Breast epithelium (tissue), 3 donors: ENCODE data around the gene ALS2CL.

ENCODE experiments used
- POLR2A ChIP-seq: fragments of 450-650 bp; IDR thresholded peaks from one replicate; pipeline ENCODE4 v1.6.1; 2016; ENCODE audit warnings: antibody characterized with exemption, mild to moderate bottlenecking, moderate library complexity
- TF ChIP-seq, protein P1 (sequence below), 3 donors: fragments of 450-650 bp; IDR thresholded peaks; one replicate each; pipeline ENCODE4 v1.5.1; 2016 to 2017; ENCODE audit warnings: antibody characterized with exemption in 3 of 3, mild to moderate bottlenecking in 3 of 3, moderate library complexity in 3 of 3

DNA sequence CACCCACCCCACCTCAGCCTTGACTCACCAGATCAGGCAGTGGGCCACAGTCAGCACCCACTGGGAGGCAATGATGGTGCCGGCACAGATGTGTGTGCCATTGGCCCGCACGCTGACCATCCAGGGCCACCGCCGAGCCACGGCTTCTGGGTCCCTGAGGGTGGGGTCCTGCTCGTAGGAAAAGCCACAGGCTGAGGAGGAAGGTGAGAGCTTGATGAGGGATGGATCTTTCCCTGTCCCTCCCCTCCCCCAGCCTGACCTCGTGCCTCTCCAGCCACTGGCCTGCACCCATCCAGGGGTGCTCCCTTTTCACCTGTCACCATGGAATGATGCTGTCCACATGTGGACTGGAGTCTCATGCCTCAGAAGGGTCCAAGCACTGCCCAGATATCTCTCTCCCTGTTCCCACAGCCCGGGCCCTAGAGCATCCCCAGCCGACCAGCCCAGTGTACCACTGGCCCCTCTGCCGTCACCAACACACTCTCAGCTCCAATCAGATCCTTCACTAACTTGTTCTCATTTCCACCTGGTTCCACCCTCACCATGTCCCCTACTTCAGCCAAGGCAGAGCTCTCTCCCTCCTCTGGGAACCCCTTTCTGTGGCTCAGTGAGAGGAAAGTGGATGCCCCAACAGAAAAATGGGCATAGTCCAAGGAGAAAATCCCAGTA is 22.2 kb upstream of the ALS2CL start:
- TF ChIP-seq, protein P1, sequence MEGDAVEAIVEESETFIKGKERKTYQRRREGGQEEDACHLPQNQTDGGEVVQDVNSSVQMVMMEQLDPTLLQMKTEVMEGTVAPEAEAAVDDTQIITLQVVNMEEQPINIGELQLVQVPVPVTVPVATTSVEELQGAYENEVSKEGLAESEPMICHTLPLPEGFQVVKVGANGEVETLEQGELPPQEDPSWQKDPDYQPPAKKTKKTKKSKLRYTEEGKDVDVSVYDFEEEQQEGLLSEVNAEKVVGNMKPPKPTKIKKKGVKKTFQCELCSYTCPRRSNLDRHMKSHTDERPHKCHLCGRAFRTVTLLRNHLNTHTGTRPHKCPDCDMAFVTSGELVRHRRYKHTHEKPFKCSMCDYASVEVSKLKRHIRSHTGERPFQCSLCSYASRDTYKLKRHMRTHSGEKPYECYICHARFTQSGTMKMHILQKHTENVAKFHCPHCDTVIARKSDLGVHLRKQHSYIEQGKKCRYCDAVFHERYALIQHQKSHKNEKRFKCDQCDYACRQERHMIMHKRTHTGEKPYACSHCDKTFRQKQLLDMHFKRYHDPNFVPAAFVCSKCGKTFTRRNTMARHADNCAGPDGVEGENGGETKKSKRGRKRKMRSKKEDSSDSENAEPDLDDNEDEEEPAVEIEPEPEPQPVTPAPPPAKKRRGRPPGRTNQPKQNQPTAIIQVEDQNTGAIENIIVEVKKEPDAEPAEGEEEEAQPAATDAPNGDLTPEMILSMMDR (IDR thresholded peaks at IDR 0.05), result no peak
- TF ChIP-seq POLR2A, result no peak
